CD14-positive monocyte (primary cell): ENCODE results near the gene TADA1. TPM values are rescaled to one million over a fixed set of nuclear protein-coding genes. Genes with fewer than 3 reads are reported as not detected.

Source experiments
- DNase-seq, 3 donors: peaks; one replicate each; pipeline ENCODE4 v3.0.0-alpha.2; 2011 to 2022
- H2AFZ ChIP-seq: 2 replicates; pipeline ENCODE4 v1.6.0; 2012; ENCODE audit warnings: mild to moderate bottlenecking, low read depth, low read length, inconsistent platforms; ENCODE audit not compliant: insufficient read depth, poor library complexity, severe bottlenecking
- H3K27ac ChIP-seq, 2 donors: 1 replicate in 1 of 2; 2 replicates in 1 of 2; pipeline ENCODE4 v1.5.1; 2012 to 2013; ENCODE audit warnings: low read length in 2 of 2, control low read depth in 1 of 2, inconsistent platforms in 1 of 2, low read depth in 1 of 2, mild to moderate bottlenecking in 1 of 2
- H3K27me3 ChIP-seq, 2 donors: one replicate each; pipeline versions ENCODE4 v1.6.0 to v1.6.1; 2011 to 2013; ENCODE audit warnings: low read length in 2 of 2; ENCODE audit not compliant: control insufficient read depth in 2 of 2, insufficient read depth in 2 of 2
- H3K36me3 ChIP-seq, 2 donors: replicated peaks in 1 of 2; 1 replicate in 1 of 2; 2 replicates in 1 of 2; pipeline versions ENCODE4 v1.5.1 to v1.6.1; 2012 to 2013; ENCODE audit warnings: low read length in 2 of 2, control low read depth in 1 of 2, inconsistent platforms in 1 of 2, mild to moderate bottlenecking in 1 of 2; ENCODE audit not compliant: insufficient read depth in 2 of 2, control insufficient read depth in 1 of 2
- H3K4me1 ChIP-seq, 2 donors: 1 replicate in 1 of 2; 2 replicates in 1 of 2; pipeline versions ENCODE4 v1.5.1 to v1.6.1; 2012 to 2013; ENCODE audit warnings: low read length in 2 of 2, control low read depth in 1 of 2, inconsistent platforms in 1 of 2, mild to moderate bottlenecking in 1 of 2, moderate library complexity in 1 of 2; ENCODE audit not compliant: insufficient read depth in 2 of 2, control insufficient read depth in 1 of 2
- H3K4me2 ChIP-seq: replicated peaks from 2 replicates; pipeline ENCODE3; 2012; ENCODE audit warnings: low read length, moderate library complexity, mild to moderate bottlenecking; ENCODE audit not compliant: poor library complexity, severe bottlenecking; ENCODE audit errors: extremely low read depth
- H3K4me3 ChIP-seq, 3 experiments: fragments of 200-600 bp in 1 of 3; sonication (generic) in 1 of 3; replicated peaks in 1 of 3; 1 replicate in 2 of 3; 2 replicates in 1 of 3; pipeline ENCODE4 v1.5.1; 2011 to 2013; ENCODE audit warnings: low read length in 3 of 3, mild to moderate bottlenecking in 3 of 3, control low read depth in 2 of 3, low read depth in 2 of 3, inconsistent platforms in 1 of 3, moderate library complexity in 1 of 3
- H3K79me2 ChIP-seq: 2 replicates; pipeline ENCODE4 v1.6.0; 2012; ENCODE audit warnings: mild to moderate bottlenecking, control low read depth, inconsistent platforms, low read length, moderate library complexity; ENCODE audit not compliant: insufficient read depth
- H3K9ac ChIP-seq: 2 replicates; pipeline ENCODE4 v1.6.0; 2017; ENCODE audit warnings: low read length, mild to moderate bottlenecking; ENCODE audit not compliant: insufficient read depth, poor library complexity, severe bottlenecking
- H3K9me3 ChIP-seq, 2 donors: replicated peaks in 1 of 2; 1 replicate in 1 of 2; 2 replicates in 1 of 2; pipeline versions ENCODE4 v1.5.1 to v1.6.1; 2012 to 2013; ENCODE audit warnings: low read length in 2 of 2, control low read depth in 1 of 2; ENCODE audit not compliant: control insufficient read depth in 1 of 2, insufficient read depth in 1 of 2
- H4K20me1 ChIP-seq: 2 replicates; pipeline ENCODE4 v1.6.0; 2012; ENCODE audit warnings: mild to moderate bottlenecking, low read length, control low read depth, moderate library complexity; ENCODE audit not compliant: insufficient read depth
- H3K27ac Mint-ChIP-seq, 7 donors: one replicate each; pipeline ENCODE4 v1.8.0; 2020; ENCODE audit warnings: mild to moderate bottlenecking in 7 of 7, mixed read lengths in 7 of 7, moderate library complexity in 6 of 7, inconsistent platforms in 2 of 7
- H3K27me3 Mint-ChIP-seq, 3 donors: one replicate each; pipeline ENCODE4 v1.8.0; 2021 to 2022; ENCODE audit warnings: low read depth in 3 of 3, mild to moderate bottlenecking in 3 of 3, mixed read lengths in 3 of 3, moderate library complexity in 3 of 3, inconsistent platforms in 1 of 3
- H3K36me3 Mint-ChIP-seq, 2 donors: one replicate each; pipeline ENCODE4 v1.8.0; 2020; ENCODE audit warnings: mixed read lengths in 2 of 2, inconsistent platforms in 1 of 2, mild to moderate bottlenecking in 1 of 2
- H3K4me1 Mint-ChIP-seq: one replicate; pipeline ENCODE4 v1.8.0; 2020; ENCODE audit warnings: mild to moderate bottlenecking, mixed read lengths
- H3K4me3 Mint-ChIP-seq, 2 donors: one replicate each; pipeline ENCODE4 v1.8.0; 2020; ENCODE audit warnings: mild to moderate bottlenecking in 2 of 2, mixed read lengths in 2 of 2, moderate library complexity in 1 of 2
- H3K9me3 Mint-ChIP-seq, 7 donors: one replicate each; pipeline ENCODE4 v1.8.0; 2020 to 2022; ENCODE audit warnings: mixed read lengths in 7 of 7, mild to moderate bottlenecking in 6 of 7, moderate library complexity in 6 of 7, inconsistent platforms in 2 of 7
- CTCF ChIP-seq: fragments of 200-600 bp; IDR thresholded peaks from one replicate; pipeline ENCODE4 v1.8.0; 2022; ENCODE audit warnings: antibody characterized with exemption, mild to moderate bottlenecking
- WGBS: methylation state at CpG from one replicate; pipeline ENCODE4 v1.1.5; 2013; ENCODE audit warnings: missing lambda C conversion rate; ENCODE audit not compliant: insufficient coverage; 5-methylcytosine and 5-hydroxymethylcytosine counted together
- intact Hi-C, 2 donors: fragments of 100-400 bp; cut with micrococcal nuclease; formaldehyde crosslinking; loops; one replicate each; pipeline versions ENCODE4 v1.15.0 to v1.15.1; 2023
- polyA plus RNA-seq, 3 donors: library from polyadenylated mRNA; depleted of rRNA in 1 of 3; unstranded in 2 of 3; stranded (reverse) in 1 of 3; fragments of 300-500 nt in 2 of 3; fragments of >200 nt in 1 of 3; fragmentation: Illumina TruSeq in 2 of 3; gene quantifications; 1 replicate in 2 of 3; 2 replicates in 1 of 3; pipeline ENCODE4 v1.2.3, GENCODE V29; 2012 to 2021

The TADA1 gene
- polyA plus RNA-seq, 3 donors = 6.4 to 8.0 (median 7.9) TPM

GRCh38 chr1:166924823-166925541, 48.9 kb upstream of the TADA1 start:
- H3K27ac ChIP-seq = no peak overlapping the region
- Mint-ChIP-seq H3K4me1 (peaks cover 10% of the 10 kb centered on the region), H3K9me3 (peaks cover 0 to 10% (median 2%) of the 10 kb centered on the region in 7 donors), H3K27me3 (peaks cover 22 to 29% (median 25%) of the 10 kb centered on the region in 3 donors), H3K36me3 (peaks cover 0 to 9% of the 10 kb centered on the region in 2 donors), H3K4me3 (no peak overlapping the region), H3K27ac (peak overlapping the region in 1 of 7 donors; percentile 75)
- H3K27me3 ChIP-seq = peaks cover 16 to 17% of the 10 kb centered on the region in 2 donors
- peak in 2 of 3 donors; percentile 9 to 10 for DNase-seq
- H2AFZ ChIP-seq = no peak overlapping the region
- intact Hi-C loops = no loop called here
- H3K4me2 ChIP-seq = no peak overlapping the region
- TF ChIP-seq CTCF = no peak
- WGBS = 56% methylated on average over 2 of the region's 3 CpGs
- no peak overlapping the region for H3K9ac ChIP-seq
- H3K4me3 ChIP-seq = no peak overlapping the region
- no peaks in the 10 kb centered on the region for H4K20me1 ChIP-seq
- H3K36me3 ChIP-seq = no peaks in the 10 kb centered on the region
- H3K9me3 ChIP-seq = peaks cover 0 to 4% of the 10 kb centered on the region in 2 donors
- no peaks in the 10 kb centered on the region for H3K79me2 ChIP-seq
- peaks cover 7 to 17% of the 10 kb centered on the region in 2 donors for H3K4me1 ChIP-seq

GRCh38 chr1:166920561-166921475, 44.8 kb upstream of the TADA1 start:
- H3K9me3 Mint-ChIP-seq = peaks cover 0 to 12% (median 2%) of the 10 kb centered on the region in 7 donors
- Histone ChIP-seq H3K4me3 (peak overlapping the region in 1 of 3 experiments; percentile 56), H3K27ac (no peak overlapping the region), H3K4me1 (peaks cover 7 to 17% of the 10 kb centered on the region in 2 donors), H3K9me3 (peaks cover 0 to 4% of the 10 kb centered on the region in 2 donors), H3K4me2 (peak overlapping the region; percentile 64), H4K20me1 (no peaks in the 10 kb centered on the region), H3K9ac (no peak overlapping the region), H3K36me3 (no peaks in the 10 kb centered on the region), H2AFZ (peak overlapping the region; percentile 62), H3K27me3 (peaks cover 24 to 25% of the 10 kb centered on the region in 2 donors), H3K79me2 (no peaks in the 10 kb centered on the region)
- H3K4me1 Mint-ChIP-seq = peaks cover 10% of the 10 kb centered on the region
- H3K27ac Mint-ChIP-seq = peak overlapping the region in 1 of 7 donors; percentile 73
- intact Hi-C loops = no loop called here
- H3K36me3 Mint-ChIP-seq = peaks cover 0 to 11% of the 10 kb centered on the region in 2 donors
- H3K27me3 Mint-ChIP-seq = peaks cover 32 to 40% (median 36%) of the 10 kb centered on the region in 3 donors
- no peak for DNase-seq
- no peak for TF ChIP-seq CTCF
- H3K4me3 Mint-ChIP-seq = peak overlapping the region; percentile 61 to 87
- 6% methylated on average over 111 of the region's 113 CpGs for WGBS
